ENCODE data around the gene IYD.
"Not testable (repeated sequence)": the region's sequence is repeated elsewhere in the genome, so short reads cannot be mapped to it uniquely, and the experiment has no call there.

Gene IYD

GRCh38 chr6:150352321-150353296, 16.2 kb upstream of the IYD start:
- no peak for DNase-seq

- no peak for DNase-seq
Measured at GRCh38 chr6:150353445-150353844, 15.4 kb upstream of the IYD start.

GRCh38 chr6:150354754-150355571, 13.8 kb upstream of the IYD start:
- no peak for DNase-seq

GRCh38 chr6:150355932-150356331, 12.9 kb upstream of the IYD start:
- no peak for DNase-seq

GRCh38 chr6:150361876-150362275, 6.9 kb upstream of the IYD start:
- no peak for DNase-seq

- no peak for DNase-seq
Measured at GRCh38 chr6:150363733-150364132, 5.1 kb upstream of the IYD start.

- DNase-seq = no peak
Measured at GRCh38 chr6:150366118-150366778, 2.6 kb upstream of the IYD start.

GRCh38 chr6:150369408-150369807, 596 bp downstream of the IYD start:
- no peak for DNase-seq

- no peak for DNase-seq
Measured at GRCh38 chr6:150370112-150370511, 1.3 kb downstream of the IYD start.

- DNase-seq = no peak
Measured at GRCh38 chr6:150371356-150371755, 2.5 kb downstream of the IYD start.

GRCh38 chr6:150372051-150372450, 3.2 kb downstream of the IYD start:
- no peak for DNase-seq

- no peak for DNase-seq
Measured at GRCh38 chr6:150373260-150373701, 4.5 kb downstream of the IYD start.

- DNase-seq = not testable (repeated sequence)
Measured at GRCh38 chr6:150374346-150374745, 5.5 kb downstream of the IYD start.

GRCh38 chr6:150377211-150377781, 8.5 kb downstream of the IYD start:
- no peak for DNase-seq

GRCh38 chr6:150380256-150380655, 11.4 kb downstream of the IYD start:
- DNase-seq = no peak

- DNase-seq = no peak
Measured at GRCh38 chr6:150382171-150382570, 13.4 kb downstream of the IYD start.

GRCh38 chr6:150391414-150391813, 22.6 kb downstream of the IYD start:
- DNase-seq = no peak

- DNase-seq = no peak
Measured at GRCh38 chr6:150391890-150392289, 23.1 kb downstream of the IYD start.

GRCh38 chr6:150392452-150393220, 23.8 kb downstream of the IYD start:
- no peak for DNase-seq

- DNase-seq = no peak
Measured at GRCh38 chr6:150394053-150394898, 25.5 kb downstream of the IYD start.

- no peak for DNase-seq
Measured at GRCh38 chr6:150394899-150395295, 26.1 kb downstream of the IYD start.
